HG02884 (cell line): ENCODE measurements around the gene USP19.

Experiments used
- ATAC-seq: cut with Tn5 transposase; IDR thresholded peaks from one replicate; pipeline ENCODE4 v1.9.1; 2021; ENCODE audit warnings: mild to moderate bottlenecking, moderate library complexity; ENCODE audit not compliant: unreplicated experiment

The USP19 gene, protein sequence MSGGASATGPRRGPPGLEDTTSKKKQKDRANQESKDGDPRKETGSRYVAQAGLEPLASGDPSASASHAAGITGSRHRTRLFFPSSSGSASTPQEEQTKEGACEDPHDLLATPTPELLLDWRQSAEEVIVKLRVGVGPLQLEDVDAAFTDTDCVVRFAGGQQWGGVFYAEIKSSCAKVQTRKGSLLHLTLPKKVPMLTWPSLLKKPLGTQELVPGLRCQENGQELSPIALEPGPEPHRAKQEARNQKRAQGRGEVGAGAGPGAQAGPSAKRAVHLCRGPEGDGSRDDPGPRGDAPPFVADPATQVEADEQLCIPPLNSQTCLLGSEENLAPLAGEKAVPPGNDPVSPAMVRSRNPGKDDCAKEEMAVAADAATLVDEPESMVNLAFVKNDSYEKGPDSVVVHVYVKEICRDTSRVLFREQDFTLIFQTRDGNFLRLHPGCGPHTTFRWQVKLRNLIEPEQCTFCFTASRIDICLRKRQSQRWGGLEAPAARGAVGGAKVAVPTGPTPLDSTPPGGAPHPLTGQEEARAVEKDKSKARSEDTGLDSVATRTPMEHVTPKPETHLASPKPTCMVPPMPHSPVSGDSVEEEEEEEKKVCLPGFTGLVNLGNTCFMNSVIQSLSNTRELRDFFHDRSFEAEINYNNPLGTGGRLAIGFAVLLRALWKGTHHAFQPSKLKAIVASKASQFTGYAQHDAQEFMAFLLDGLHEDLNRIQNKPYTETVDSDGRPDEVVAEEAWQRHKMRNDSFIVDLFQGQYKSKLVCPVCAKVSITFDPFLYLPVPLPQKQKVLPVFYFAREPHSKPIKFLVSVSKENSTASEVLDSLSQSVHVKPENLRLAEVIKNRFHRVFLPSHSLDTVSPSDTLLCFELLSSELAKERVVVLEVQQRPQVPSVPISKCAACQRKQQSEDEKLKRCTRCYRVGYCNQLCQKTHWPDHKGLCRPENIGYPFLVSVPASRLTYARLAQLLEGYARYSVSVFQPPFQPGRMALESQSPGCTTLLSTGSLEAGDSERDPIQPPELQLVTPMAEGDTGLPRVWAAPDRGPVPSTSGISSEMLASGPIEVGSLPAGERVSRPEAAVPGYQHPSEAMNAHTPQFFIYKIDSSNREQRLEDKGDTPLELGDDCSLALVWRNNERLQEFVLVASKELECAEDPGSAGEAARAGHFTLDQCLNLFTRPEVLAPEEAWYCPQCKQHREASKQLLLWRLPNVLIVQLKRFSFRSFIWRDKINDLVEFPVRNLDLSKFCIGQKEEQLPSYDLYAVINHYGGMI (N-terminal part only)

DNA sequence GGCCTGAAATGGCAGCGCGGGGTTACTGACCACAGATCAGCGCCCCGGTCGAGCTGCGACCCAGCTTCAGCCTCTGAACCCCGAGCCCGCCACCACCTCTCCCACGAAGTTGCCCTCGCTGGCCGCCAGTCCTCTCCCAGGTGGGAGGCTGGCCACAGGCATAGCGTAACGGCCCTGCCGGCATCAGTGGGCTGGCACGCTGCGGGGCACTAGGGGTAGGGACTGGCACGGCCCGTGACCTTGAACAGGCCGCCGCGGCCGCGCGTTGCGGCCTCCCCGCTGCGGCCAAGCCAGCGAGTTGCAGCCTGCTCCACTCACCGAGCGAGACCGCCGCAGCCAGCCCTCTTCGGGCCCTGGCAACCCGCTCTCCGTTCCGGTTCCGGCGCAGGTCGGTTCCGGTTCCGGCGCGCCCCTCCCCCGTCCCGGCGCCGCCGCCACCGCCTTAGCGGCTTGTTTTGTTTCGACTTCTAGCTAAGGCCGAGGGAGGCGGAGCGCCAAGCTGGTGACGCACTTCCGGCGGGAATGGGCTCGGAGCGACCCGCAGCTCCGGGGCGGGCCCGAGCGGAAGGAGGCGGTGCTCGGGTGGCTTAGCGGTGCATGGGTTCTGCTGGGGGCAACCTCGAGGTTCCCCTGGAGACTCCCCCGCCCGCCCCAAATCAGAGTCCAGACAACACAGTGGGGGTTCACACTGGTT lies at the start of gene USP19:
TSS of gene USP19 (minus strand) at position 386 of the 694 bp plus-strand sequence. CDS start 1,678 bp downstream, outside the sequence.
- peak; percentile 80 for ATAC-seq

DNA sequence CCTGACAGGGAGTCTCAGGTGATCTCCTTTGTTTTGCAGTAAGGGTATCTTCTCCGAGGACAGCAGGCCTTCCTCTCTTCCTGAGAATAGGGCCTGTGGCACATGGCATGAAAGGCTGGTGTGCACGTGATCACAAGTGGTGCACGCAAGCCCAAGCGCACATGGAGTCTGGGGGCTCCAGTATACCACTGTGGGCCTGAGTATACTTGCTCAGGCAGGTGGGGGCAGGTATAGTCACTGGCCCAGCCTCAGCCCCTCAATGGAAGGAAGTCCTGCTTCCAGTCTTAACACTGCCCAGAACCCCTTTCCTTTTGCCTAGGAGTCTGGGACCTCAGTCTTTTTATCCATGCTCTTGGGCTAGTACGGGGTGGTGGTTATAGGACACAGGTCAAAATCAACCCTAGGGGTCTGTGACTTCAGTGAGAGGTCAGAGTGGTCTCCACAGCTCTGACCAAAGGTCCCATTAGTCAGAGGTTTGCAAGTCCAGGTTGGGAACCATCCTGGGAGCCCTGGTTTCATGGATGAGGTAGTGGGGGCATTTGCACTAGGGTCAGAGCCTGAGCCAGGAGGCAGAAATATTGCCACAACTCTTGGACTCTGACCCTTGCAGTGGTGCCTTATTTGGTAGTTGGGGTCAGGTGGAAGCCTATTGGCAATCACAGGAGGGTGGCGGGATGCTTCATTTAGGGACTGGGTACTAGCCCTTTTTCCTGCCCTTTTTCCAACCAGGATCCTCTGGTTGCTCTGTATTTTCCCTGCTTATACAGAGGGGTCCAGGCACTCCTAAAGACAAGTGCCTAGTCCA lies 46.3 kb upstream of the USP19 start:
- ATAC-seq, result no peak

- no peak for ATAC-seq
These were observed 45.4 kb upstream of the USP19 start, which contains the start of gene CCDC71 for GRCh38 chr3:49165771-49166751. TSS of gene CCDC71 (minus strand) at chr3:49166331. CDS start at chr3:49164208, 2,123 bp downstream.

- no peak for ATAC-seq
These were observed 44.5 kb upstream of the USP19 start for GRCh38 chr3:49164983-49165720.

- no peak for ATAC-seq
These were observed 43.0 kb upstream of the USP19 start for GRCh38 chr3:49163609-49164008.

- ATAC-seq, result no peak
These were observed 42.3 kb upstream of the USP19 start for GRCh38 chr3:49162751-49163419.

DNA sequence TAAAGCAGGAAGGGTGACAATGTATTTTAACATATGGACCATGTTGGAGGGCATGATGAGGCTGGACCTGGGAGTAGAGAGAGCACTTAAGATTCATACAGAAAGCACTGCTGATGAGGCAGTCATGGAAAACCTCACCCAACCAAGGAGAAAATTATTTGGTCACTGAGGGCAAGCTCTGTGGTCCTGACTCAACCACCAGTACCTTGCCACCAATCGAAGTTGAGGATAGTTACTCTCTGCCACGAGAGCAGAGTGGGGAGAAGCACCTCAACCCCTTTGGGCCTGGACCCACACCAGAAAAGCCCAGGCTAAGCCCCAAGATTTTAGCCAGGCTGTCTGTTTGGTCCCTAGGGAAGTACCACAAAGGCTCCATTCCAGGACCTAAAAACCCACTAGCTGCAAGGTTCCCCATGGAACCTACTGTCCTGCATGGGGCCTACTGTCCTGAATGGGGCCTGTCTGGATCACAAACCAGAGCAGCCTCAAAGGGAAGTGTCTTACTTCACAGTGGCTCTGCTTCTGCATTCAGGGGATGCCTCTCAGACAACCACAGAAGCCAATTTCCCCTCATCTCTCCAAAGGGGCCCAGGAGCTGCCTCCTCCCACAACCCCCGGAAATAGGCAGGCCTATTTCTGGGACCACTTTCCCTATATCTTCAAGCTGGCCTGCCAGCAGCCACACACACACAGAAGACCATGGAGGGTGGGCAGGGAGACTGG lies 41.3 kb upstream of the USP19 start:
- no peak for ATAC-seq

- no peak for ATAC-seq
These were observed 40.6 kb upstream of the USP19 start for GRCh38 chr3:49161197-49161596.

- ATAC-seq, result no peak
These were observed 38.2 kb upstream of the USP19 start for GRCh38 chr3:49158792-49159191.

DNA sequence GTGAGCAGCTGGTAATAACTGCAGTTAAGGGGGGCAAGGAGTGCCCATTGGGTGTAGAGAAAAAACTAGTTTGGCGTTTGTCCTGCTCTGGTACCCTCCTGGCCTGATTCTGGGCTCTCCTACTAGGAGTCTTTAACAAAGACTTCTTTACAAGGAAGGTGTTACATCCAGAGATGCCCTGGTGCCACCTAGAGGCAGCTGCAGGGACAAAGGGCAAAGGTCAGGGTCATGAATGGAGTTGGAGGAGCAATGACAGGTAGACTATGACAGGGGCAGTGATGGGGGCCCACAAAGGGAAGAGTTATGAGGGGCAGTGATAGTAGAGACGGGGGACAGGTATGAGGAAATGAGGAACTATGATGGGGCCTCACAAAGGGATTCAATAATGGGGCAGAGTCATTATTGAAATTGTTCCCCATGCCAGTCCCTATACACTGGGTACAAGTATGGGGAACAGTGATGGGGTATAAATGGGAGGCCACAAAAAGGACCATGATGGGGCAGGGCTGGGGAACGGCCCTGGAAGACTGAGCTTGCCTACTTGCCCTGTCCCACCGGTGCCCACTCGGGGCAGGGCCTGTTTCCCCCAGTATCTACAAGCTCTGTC lies 37.6 kb upstream of the USP19 start:
- no peak for ATAC-seq

GRCh38 chr3:49157289-49157688 lies 36.7 kb upstream of the USP19 start:
- no peak for ATAC-seq

GRCh38 chr3:49153349-49153912 lies 32.8 kb upstream of the USP19 start:
- no peak for ATAC-seq

DNA sequence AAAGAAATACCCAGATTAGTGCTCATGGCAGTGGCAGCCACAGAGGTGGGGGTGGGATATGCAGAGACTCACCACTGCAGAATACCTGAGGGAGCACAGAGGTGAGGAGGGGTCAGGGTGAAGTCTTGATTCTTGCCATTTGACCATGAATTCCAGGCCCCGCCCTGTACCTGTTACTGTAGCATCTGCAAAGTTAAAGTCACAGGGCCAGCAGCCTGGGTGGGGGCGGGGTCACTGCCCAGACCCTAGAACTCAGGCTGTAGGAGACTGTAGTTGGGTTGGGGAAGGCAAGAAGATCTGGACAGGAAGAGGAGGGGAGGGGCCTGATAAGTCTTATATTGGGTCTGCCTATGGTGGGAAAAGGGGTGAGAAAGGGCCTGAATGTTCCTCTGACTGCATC lies 31.0 kb upstream of the USP19 start:
- ATAC-seq, result no peak

DNA sequence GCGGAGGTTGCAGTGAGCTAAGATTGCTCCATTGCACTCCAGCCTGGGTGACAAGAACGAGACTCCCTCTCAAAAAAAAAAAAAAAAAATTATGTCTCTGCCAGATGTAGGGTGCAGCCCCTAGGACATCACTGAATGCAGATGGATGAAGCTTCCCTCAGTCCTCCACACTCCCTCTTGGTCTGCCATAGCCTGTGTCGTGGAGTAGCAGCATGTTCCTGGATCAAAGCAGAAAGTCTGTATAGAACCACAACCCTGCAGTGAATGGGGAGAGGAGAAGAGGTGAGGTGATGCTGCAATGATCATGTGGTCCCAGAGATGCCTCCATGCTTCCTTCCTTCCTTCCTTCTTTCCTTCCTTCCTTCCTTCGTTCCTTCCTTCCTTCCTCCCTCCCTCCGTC lies 27.5 kb upstream of the USP19 start:
- no peak for ATAC-seq

DNA sequence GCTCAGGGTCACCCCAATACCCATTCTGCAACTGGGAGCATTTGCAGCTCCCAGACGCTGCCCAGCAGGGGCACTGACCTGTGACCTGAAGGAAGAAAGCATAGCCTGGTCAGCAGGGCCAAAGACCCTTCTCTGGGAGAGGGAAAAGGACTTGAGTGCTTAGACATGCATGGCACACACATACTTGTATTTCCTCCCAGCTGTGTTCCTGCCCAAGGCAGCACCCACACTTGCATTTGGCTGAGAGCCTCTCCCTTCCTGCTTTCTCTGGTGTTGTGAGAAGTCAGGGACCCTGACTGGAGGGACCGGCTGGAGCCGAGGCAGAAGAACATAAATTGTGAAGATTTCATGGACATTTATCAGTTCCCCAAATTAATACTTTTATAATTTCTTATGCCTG lies 19.5 kb upstream of the USP19 start:
- ATAC-seq, result no peak

GRCh38 chr3:49135499-49135898 lies 14.9 kb upstream of the USP19 start:
- ATAC-seq, result no peak
